ENCODE data around the gene FHAD1. TPM values are rescaled to one million over a fixed set of nuclear protein-coding genes. Genes with fewer than 3 reads are reported as not detected.

FHAD1 gene
- total RNA-seq, 1 experiment from 2014 or later = 2.0 TPM

DNA sequence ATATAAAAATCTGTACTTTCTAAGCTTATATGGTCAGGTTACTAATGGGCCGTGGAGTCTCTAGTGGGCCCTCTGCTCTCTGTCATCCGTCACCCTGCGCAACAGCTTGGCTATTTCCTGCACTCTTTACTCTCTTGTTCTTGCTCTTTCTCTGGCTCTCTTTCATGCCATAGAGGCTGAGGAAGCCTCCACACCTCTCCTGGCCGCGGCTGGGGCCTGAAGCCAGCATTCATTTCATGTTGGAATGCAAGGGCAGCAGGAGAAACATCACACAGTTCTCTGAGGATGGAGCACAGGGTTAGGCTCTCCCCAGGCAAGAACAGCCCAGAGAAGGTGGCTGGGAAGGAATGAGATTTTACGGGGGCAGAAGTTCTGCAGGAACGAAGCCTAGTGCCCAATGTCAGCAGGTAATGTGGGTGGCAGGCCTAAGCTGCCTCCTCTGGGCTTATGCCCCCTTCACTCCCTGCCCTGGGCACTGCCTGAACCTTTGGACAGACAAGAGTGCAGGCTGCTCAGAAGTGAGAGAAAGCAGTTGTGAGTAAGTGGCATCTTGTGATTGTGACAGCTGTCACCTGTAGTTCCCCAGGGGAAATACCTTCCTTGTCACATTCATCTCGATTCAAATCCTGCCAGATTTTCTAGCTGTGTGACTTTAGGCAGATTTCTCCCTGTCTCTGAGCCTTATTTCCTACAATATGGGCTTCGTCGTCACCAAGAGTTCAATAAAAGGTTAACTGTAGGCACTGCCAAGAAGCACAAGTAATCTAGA lies 3.6 kb upstream of the FHAD1 start:
- BruUV-seq (replicated peaks) = no TSS peak
- H3K4me1 ChIP-seq (ENCODE audit: insufficient read depth, low read length, poor library complexity, severe bottlenecking) = no peaks in the 10 kb centered on the region
- TF ChIP-seq, protein P1, sequence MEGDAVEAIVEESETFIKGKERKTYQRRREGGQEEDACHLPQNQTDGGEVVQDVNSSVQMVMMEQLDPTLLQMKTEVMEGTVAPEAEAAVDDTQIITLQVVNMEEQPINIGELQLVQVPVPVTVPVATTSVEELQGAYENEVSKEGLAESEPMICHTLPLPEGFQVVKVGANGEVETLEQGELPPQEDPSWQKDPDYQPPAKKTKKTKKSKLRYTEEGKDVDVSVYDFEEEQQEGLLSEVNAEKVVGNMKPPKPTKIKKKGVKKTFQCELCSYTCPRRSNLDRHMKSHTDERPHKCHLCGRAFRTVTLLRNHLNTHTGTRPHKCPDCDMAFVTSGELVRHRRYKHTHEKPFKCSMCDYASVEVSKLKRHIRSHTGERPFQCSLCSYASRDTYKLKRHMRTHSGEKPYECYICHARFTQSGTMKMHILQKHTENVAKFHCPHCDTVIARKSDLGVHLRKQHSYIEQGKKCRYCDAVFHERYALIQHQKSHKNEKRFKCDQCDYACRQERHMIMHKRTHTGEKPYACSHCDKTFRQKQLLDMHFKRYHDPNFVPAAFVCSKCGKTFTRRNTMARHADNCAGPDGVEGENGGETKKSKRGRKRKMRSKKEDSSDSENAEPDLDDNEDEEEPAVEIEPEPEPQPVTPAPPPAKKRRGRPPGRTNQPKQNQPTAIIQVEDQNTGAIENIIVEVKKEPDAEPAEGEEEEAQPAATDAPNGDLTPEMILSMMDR (conservative IDR thresholded peaks at IDR 0.05; ENCODE audit: low read depth, low read length) = no peak

DNA sequence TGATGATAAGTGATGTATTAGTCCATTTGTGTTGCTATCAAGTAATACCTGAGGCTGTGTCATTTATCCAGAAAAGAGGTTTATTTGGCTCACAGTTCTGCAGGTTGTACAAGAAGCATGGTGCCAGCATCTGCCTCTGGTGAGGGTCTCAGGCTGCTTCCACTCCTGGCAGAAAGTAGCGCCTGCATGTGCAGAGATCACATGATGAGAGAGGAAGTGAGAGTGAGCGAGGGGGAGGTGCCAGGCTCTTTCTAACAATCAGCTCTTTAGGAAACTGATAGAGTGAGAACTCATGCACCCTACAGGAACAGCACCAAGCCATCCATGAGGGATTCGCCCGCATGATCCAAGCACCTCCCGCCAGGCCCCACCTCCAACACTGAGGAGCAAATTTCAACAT lies 2.2 kb upstream of the FHAD1 start:
- Histone ChIP-seq H3K4me3 (ENCODE audit: low read depth, low read length, poor library complexity, severe bottlenecking) (no peak overlapping the region), H3K36me3 (ENCODE audit: insufficient read depth, low read length, poor library complexity, severe bottlenecking) (no peaks in the 10 kb centered on the region), H3K27me3 (replicated peaks; ENCODE audit: insufficient read depth, low read depth, low read length, poor library complexity) (peaks cover 6% of the 10 kb centered on the region), H3K27ac (ENCODE audit: low read depth, low read length, poor library complexity, severe bottlenecking) (no peak overlapping the region), H3K4me1 (ENCODE audit: insufficient read depth, low read length, poor library complexity, severe bottlenecking) (no peaks in the 10 kb centered on the region), H3K9me3 (ENCODE audit: low read depth, low read length, poor library complexity, severe bottlenecking) (no peaks in the 10 kb centered on the region)
- TF ChIP-seq, protein P1 (conservative IDR thresholded peaks at IDR 0.05; ENCODE audit: low read depth, low read length) = no peak
- TF ChIP-seq EZH2 (IDR thresholded peaks at IDR 0.05; ENCODE audit: borderline replicate concordance, low read depth, low read length, poor library complexity, severe bottlenecking) = no peak
- no TSS peak for BruUV-seq (replicated peaks)
- DNase-seq (ENCODE audit: low spot score) = no peak
- ChIA-PET POLR2A (ENCODE audit: low non-redundant PET) (no interaction called here), CTCF (no interaction called here)
- intact Hi-C loops (cut with micrococcal nuclease; ENCODE audit: unreplicated experiment) = no loop called here

More for the DNA sequence above, 3.6 kb upstream of the FHAD1 start:
- no peak for DNase-seq (ENCODE audit: low spot score)
- no peaks in the 10 kb centered on the region for H3K27me3 ChIP-seq (replicated peaks; ENCODE audit: insufficient read depth, low read depth, low read length, poor library complexity)
- ChIA-PET POLR2A (ENCODE audit: low non-redundant PET) (no interaction called here), CTCF (no interaction called here)
- H3K36me3 ChIP-seq (ENCODE audit: insufficient read depth, low read length, poor library complexity, severe bottlenecking) = no peaks in the 10 kb centered on the region
- intact Hi-C loops (cut with micrococcal nuclease; ENCODE audit: unreplicated experiment) = no loop called here
- no peak overlapping the region for H3K27ac ChIP-seq (ENCODE audit: low read depth, low read length, poor library complexity, severe bottlenecking)
- no peaks in the 10 kb centered on the region for H3K9me3 ChIP-seq (ENCODE audit: low read depth, low read length, poor library complexity, severe bottlenecking)
- H3K4me3 ChIP-seq (ENCODE audit: low read depth, low read length, poor library complexity, severe bottlenecking) = no peak overlapping the region

DNA sequence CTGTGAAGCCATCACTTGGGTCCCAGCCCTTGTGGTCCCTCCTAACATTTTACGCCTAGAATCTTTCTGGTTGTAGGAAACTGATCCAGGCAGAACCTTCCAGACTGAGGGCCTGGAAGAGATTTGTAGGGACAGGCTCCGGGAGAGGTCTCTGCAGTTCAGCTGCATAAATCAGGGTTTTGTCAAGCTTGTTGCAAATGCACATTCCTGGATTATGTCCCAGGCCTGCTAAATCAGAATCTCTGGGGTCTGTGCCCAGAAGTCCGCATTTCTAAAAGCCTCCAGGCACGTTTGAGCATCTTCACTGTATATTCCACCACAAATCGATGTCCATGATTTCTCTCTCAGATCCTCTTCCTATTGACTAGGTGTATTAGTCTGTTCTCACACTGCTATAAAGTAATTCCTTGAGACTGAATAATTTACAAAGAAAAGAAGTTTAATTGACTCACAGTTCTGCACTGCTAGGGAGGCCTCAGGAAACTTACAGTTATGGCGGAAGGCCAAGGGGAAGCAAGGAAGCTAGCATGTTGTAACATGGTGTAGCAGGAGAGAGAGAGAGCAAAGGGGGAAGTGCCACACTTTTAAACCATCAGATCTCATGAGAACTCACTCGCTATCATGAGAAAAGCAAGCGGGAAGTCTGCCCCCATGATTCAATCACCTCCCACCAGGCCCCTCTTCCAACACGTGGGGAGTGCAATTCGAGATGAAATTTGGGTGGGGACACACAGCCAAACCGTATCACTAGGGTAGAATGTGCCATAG lies 1.2 kb upstream of the FHAD1 start:
- BruUV-seq (replicated peaks) = no TSS peak
- no peak for DNase-seq (ENCODE audit: low spot score)
- intact Hi-C loops (cut with micrococcal nuclease; ENCODE audit: unreplicated experiment) = no loop called here
- POLR2A ChIA-PET (ENCODE audit: low non-redundant PET) = no interaction called here
- H3K36me3 ChIP-seq (ENCODE audit: insufficient read depth, low read length, poor library complexity, severe bottlenecking) = no peaks in the 10 kb centered on the region
- peaks cover 10% of the 10 kb centered on the region for H3K27me3 ChIP-seq (replicated peaks; ENCODE audit: insufficient read depth, low read depth, low read length, poor library complexity)
- TF ChIP-seq EZH2 (IDR thresholded peaks at IDR 0.05; ENCODE audit: borderline replicate concordance, low read depth, low read length, poor library complexity, severe bottlenecking) = no peak
- TF ChIP-seq, protein P1 (conservative IDR thresholded peaks at IDR 0.05; ENCODE audit: low read depth, low read length) = no peak
- CTCF ChIA-PET = no interaction called here
- no peaks in the 10 kb centered on the region for H3K9me3 ChIP-seq (ENCODE audit: low read depth, low read length, poor library complexity, severe bottlenecking)
- H3K4me3 ChIP-seq (ENCODE audit: low read depth, low read length, poor library complexity, severe bottlenecking) = no peak overlapping the region
- H3K27ac ChIP-seq (ENCODE audit: low read depth, low read length, poor library complexity, severe bottlenecking) = no peak overlapping the region
- H3K4me1 ChIP-seq (ENCODE audit: insufficient read depth, low read length, poor library complexity, severe bottlenecking) = no peaks in the 10 kb centered on the region
